HL-60/S4 treated with retinoic acid at 250 ng/mL for 4 days and 3 days (cell line): ENCODE results near the gene VCL.
"Not testable (repeated sequence)": the region's sequence is repeated elsewhere in the genome, so short reads cannot be mapped to it uniquely, and the experiment has no call there.

Experiments used
- in situ Hi-C: fragments of 300-500 bp; cut with MboI; formaldehyde crosslinking; loops from 2 replicates; pipeline ENCODE4 v1.7.0; 2022; ENCODE audit warnings: low sequenced_read_pairs

VCL gene

GRCh38 chr10:74035303-74035702 is 37.4 kb downstream of the VCL start:
- in situ Hi-C loops = no loop called here

- in situ Hi-C loops = no loop called here
These were observed 38.6 kb downstream of the VCL start for GRCh38 chr10:74036474-74036873.

DNA sequence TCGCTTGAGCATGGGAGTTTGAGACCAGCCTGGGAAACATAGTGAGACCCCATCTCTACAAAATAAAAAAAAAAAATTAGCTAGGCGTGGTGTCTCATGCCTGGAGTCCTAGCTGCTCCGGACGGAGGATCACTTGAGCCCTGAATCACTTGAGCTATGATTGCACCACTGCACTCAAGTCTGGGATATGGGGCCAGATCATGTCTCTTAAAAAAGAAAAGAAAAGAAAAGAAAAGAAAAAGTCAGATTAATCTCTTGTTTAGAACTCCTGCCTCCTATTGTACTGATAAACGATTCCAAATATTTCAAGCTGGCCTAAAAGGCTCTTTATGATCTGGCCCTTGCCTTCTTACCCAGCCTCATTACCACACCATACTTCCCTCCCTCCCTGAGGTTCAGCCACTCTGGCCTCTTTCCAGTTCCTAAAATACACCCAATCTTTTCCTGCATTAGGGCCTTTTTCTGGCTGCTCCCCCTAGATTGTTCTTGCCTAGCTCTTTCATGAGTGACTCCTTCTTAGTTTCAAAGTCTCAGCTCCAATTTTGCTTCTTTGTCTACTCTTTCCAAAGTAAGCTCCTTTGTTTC is 41.7 kb downstream of the VCL start:
- in situ Hi-C loops = no loop called here

DNA sequence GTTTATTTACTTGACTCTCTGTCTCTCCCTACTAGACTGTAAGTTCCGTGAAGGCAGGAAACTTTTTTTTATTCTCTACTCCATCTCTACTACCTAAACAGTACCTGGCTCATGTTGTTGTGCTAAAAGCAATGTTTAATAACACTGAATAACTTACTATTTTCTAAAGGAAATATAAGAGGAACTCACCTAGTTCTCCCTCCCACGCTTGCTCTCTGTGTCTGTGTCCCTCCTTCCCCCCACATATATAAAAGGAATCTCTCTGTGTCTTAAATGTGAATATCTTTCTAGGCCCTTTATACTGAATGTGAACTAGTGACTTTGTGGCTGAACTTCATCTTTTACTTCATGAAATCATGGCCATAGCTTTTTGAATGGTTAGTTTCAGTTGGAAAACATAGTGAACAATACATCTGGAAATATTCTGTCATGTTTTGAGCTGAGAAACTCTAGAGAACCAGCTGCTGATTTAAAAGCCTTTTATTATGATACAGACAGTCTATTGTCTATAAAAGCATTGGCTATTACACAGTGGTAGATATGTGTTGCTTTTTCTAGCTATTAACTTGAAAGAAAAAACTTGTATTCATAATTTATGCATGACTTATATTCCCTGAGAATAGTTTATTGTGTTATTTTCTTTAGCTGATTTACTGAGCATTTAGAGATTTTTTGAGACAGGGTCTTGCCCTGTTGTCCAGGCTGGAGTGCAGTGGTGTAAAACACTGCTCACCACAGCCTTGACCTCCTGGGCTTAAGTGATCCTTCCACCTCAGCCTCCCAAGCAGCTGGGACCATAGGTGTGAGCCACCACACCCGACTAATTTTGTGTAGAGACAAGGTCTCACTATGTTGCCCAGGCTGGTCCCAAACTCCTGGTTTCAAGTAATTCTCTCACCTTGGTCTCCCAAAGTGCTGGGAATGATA is 42.5 kb downstream of the VCL start:
- in situ Hi-C loops = no loop called here

GRCh38 chr10:74044419-74044818 is 46.5 kb downstream of the VCL start:
- in situ Hi-C loops = no loop called here

DNA sequence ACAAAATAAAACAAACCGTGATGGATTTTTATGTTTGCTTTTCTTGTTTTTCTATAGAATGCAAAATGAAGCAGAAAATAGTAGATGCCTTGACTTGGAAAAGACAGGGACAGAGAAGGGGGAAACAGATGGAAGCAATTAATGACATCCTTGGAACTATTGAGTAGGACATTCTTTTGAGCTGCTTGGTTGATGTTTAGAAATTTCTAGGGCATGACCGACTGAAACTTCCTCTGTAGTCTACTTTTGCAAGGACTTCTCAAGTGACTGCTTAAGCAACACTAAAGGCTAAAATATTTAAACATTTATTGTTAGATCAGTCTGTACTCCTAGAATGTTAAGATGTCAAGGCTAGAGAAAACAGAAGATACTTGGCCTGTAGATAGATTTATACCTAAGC is 49.4 kb downstream of the VCL start:
- in situ Hi-C loops = no loop called here

DNA sequence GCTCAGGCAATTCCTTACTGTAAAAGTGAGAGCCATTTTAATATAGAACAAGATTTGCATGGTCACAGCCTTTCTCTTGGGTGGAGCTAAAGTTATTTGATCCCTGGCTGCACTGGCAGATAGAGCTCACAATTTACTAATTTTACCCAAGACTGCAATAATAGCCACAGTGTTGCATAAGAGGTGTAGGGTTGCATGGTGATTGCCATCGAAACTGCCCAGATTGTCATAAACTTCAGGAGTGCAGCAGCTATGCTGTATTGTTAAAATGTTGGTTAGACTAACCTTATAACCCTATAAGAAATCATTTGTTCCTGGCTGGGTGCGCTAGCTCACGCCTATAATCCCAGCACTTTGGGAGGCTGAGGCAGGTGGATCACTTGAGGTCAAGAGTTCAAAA is 50.0 kb downstream of the VCL start:
- in situ Hi-C loops = no loop called here

GRCh38 chr10:74048433-74048832 is 50.5 kb downstream of the VCL start:
- in situ Hi-C loops = no loop called here

GRCh38 chr10:74049955-74050354 is 52.0 kb downstream of the VCL start:
- in situ Hi-C loops = no loop called here

DNA sequence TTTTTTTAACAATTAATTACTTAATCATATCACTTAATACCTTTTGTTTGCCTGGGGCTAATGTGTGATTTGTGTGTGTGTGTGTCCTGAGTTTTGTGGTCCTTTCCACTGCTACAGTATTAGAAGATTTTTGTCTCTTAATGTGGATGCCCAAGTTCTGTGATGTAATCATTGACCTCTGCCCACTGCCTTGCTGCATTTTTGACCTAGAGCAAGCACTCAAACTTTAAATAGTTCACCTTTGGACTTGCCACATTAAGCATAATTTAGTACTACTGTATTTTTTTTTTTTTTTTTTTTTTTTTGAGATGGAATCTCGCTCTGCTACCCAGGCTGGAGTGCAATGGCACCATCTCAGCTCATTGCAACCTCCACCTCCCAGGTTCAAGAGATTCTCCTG is 52.7 kb downstream of the VCL start:
- in situ Hi-C loops = no loop called here

DNA sequence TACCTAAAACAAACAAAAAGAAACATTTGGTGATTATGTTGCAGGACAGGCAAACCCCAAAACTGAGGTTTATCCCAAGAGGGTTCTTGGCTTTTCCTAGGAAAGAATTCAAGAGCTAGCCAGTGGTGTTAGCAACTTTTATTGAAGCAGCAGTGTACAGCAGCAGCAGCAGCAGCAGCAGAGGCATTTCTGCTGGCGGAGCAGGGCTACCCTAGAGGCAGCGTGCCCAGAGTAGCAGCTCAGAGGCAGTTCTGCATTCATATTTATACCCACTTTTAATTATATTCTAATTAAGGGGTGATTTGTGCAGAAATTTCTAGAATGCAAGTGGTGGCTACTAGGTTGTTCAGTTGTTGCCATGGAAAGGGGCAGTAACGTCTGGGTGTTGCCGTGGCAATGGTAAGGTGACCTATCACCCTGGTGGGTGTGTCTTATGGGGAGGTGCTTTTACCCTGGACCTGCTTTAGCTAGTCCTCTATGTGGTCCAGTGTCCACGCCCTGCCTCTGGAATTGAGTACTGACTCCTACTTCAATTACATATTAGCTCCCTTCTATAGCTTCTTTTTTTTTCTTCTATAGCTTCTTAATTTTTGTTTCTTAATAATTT is 53.9 kb downstream of the VCL start:
- in situ Hi-C loops = no loop called here

DNA sequence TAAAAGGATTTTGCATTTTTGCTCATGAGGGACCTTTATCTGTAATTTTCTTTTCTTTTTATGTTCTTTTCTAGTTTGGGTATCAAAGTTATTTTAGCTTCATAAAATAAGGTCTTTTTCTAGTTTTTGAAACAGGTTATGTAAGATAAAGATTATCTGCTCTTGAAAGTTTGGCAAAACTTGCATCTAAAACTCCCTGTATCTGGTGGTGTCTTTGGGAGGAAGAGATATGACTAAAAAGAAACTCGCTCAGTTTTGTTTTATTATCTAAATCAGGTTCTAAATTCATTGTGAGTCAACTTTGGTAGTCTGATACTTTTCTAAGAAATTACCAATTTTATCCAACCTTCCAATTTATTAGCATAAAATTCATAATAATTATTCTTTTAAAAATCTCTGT is 55.1 kb downstream of the VCL start:
- in situ Hi-C loops = no loop called here

DNA sequence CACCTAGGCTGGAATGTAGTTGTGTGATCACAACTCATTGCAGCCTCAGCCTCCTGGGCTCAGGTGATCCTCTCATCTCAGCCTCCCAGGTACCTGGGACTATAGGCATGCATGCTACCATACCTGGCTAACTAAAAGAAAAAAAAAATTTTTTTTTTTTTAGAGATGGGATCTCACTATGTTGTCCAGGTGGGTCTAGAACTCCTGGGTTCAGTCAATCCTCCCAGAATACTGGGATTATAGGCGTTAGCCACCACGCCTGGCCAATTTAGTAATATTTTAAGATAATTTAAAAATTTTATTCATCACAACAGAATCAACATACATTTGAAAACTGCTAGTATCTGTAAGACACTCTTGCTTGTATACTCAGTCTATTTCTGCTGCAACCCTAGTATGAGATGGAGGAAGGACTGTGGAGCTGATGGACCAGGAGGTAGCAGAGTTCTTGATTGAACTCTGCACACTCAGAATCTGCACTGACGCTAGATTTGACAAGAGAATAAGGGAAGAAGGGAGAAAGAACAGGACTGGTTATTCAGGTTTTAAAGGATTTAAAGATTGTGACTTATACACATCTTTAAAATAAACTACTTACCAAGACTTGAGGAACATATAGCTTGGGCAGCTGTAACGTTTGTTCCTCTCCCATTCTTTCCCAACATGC is 57.6 kb downstream of the VCL start:
- in situ Hi-C loops = no loop called here

DNA sequence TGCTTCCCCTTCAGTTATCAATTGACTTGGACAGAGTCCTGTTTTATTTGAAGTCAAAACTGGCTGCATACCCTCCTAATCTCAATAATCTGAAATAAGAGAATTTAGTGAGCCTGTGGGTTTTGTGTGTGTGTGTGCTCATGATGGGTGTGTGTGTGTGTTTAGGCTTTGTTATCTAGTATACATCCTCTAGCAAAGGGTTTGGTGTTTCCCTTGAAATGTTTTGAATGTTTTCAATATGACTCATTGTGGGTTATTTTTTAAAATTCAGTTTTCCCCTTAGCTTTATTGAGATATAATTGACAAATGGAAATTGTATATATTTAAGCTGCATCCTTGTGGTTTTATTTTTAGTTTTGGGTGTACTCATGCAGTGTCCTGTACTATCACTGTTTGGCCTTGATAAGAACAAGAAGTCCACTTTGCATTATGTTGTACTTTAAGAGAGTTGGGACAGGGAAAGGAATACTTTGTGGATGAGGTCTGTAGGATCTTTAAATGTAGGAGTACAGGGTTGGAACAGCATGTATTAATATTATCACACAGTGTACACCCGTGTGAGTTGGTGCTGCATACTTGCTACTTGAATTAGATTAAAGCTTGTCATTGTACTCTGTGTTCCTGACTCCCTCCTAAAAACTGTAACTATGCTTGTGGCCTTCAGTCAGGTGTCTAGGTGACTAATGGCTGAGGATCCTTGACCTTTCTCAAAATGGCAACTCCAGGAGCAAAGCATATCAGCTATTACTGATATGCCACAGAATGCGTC is 58.3 kb downstream of the VCL start:
- in situ Hi-C loops = no loop called here

- in situ Hi-C loops = no loop called here
These were observed 60.2 kb downstream of the VCL start for GRCh38 chr10:74058071-74058470.

GRCh38 chr10:74058658-74059057 is 60.7 kb downstream of the VCL start:
- in situ Hi-C loops = no loop called here

DNA sequence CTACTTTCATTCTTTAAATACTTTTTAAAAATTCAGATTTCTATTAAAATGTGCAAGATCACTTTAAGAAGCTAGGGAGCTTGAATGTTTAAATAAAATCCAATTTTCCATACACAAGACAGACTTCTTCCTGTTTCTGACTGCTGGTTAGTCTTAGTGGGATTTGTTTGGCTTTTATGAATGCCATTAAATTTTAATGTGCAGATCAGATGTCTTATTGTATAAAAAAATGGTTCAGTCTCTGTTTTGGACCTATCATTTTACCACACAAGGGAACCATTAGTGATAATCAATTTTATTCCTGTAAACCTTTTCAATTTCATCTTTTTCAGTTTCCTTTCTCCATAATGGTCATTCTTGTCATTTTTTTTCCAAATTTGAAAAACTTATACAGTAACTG is 63.2 kb downstream of the VCL start:
- in situ Hi-C loops = no loop called here

- in situ Hi-C loops = not testable (repeated sequence)
These were observed 64.1 kb downstream of the VCL start for GRCh38 chr10:74061978-74062377.

DNA sequence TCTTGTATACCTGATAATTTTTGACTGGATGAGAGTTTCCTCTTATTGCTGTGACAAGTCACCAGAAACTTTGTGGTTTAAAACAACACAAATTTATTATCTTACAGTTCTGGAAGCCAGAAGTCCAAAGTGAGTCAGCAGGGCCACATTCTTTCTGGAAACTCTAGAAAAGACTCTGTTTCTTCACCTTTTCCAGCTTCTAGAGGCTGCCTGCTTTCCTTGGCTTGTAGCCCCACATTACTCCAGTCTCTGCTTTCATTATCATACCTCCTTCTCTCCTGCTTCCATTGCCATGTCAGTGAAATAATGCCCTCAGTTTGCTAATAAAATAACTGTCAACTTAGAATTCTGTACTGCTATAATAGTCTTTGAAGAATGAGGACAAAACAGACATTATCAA is 65.3 kb downstream of the VCL start:
- in situ Hi-C loops = no loop called here

DNA sequence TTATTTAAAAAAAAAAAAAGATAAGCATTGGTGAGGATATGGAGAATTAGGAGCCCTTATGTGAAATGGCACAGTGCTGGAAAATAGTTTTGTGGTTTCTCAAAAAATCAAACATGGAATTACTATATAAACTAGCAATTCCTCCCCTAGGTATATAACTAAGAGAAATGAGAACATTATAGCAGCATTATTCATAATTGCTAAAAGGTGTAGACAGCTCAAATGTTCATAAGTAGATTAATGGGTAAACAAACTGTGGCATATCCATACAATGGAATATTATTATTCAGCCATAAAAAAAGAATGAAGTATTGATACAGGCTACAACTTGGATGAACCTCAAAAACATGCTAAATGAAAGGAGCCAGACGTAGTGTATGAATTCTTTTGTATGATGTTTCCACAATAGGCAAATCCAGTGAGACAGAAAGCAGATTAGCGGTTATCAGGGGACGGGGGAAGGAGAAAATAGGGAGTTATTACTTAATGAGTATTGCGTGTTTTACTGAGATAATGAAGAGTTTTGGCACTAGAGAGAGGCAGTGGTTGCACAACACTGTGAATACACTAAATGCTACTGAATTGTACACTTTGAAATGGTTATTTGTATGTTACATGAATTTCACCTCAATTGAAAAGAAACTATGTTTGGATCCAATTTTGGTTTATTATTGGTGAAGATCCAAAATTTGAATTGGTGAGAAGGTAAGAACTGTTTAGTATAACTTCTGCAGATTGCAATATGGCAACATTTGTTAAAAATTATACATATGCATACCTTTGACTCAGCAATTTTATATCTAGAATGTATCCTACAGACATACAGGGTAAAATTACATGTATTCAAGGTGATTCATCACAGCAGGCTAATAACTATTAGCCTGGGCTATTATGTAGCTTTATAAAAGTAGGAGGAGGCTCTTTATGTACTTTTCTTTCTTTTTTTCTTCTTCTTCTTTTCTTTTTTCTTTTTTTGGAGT is 69.7 kb downstream of the VCL start:
- in situ Hi-C loops = no loop called here
